ENCODE results near the gene SCYGR2. TPM values are rescaled to one million over a fixed set of nuclear protein-coding genes. Genes with fewer than 3 reads are reported as not detected.
"Not testable (repeated sequence)": the region's sequence is repeated elsewhere in the genome, so short reads cannot be mapped to it uniquely, and the experiment has no call there.

Gene SCYGR2, protein sequence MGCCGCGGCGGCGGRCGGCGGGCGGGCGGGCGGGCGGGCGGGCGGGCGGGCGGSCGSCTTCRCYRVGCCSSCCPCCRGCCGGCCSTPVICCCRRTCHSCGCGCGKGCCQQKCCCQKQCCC
- not detected for total RNA-seq

DNA sequence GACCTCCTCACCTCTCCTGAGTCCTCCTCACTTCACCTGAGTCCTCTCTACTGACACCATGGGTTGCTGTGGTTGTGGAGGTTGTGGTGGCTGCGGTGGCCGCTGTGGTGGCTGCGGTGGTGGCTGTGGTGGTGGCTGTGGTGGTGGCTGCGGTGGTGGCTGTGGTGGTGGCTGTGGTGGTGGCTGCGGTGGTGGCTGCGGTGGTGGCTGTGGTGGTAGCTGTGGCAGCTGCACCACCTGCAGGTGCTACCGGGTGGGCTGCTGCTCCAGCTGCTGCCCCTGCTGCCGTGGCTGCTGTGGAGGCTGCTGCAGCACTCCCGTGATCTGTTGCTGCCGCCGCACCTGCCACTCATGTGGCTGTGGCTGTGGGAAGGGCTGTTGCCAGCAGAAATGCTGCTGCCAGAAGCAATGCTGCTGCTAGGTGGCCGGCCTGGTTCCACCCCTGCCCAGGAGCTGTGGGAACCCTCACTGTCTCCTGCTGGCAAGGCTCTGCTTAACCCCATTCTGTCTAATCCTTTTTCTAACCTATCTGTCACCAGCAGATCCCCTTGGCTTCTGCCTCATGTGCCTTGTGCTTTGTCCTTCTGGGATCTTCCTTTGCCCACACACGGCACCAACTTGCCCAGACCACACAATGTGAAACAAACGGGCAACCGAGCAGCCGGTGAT, at the start of gene SCYGR2:
SCYGR2 (plus strand) TSS at position 59 of the 669 bp plus-strand sequence; CDS start at position 59, 0 bp downstream.
- H3K36me3 ChIP-seq; H3K9me3 ChIP-seq; in situ Hi-C loops (cut with MboI; ENCODE audit: low sequenced_read_pairs in 4 of 4); H3K27me3 ChIP-seq; H3K27ac ChIP-seq; H3K4me3 ChIP-seq; intact Hi-C loops (cut with DNase I; ENCODE audit: low total_unique reads); ATAC-seq; H3K4me1 ChIP-seq; DNase-seq: not testable (repeated sequence)

DNA sequence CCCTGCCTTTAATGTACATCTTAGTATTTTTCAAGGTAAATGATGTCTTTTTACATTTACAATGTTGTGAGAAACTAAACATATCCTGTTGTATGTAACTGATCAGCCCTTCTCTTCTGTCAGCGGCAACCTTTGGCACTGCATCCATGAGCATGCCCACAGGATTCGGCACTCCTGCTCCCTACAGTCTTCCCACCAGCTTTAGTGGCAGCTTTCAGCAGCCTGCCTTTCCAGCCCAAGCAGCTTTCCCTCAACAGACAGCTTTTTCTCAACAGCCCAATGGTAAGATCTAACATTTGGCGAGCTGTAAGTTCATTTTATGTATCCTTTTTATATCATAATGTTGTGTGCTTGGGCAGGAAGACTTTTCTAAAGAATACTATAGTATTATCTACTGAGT, 46.9 kb upstream of the SCYGR2 start:
- DNase-seq = no peak
- intact Hi-C loops (cut with DNase I; ENCODE audit: low total_unique reads) = no loop called here
- no peak for ATAC-seq
- Histone ChIP-seq H3K27me3 (no peaks in the 10 kb centered on the region), H3K9me3 (no peaks in the 10 kb centered on the region), H3K4me1 (no peaks in the 10 kb centered on the region), H3K27ac (no peak overlapping the region), H3K4me3 (no peak overlapping the region), H3K36me3 (peaks cover 3 to 55% of the 10 kb centered on the region in 2 donors)
- TF ChIP-seq POLR2A (IDR thresholded peaks at IDR 0.05) = no peak
- TF ChIP-seq, protein P1, sequence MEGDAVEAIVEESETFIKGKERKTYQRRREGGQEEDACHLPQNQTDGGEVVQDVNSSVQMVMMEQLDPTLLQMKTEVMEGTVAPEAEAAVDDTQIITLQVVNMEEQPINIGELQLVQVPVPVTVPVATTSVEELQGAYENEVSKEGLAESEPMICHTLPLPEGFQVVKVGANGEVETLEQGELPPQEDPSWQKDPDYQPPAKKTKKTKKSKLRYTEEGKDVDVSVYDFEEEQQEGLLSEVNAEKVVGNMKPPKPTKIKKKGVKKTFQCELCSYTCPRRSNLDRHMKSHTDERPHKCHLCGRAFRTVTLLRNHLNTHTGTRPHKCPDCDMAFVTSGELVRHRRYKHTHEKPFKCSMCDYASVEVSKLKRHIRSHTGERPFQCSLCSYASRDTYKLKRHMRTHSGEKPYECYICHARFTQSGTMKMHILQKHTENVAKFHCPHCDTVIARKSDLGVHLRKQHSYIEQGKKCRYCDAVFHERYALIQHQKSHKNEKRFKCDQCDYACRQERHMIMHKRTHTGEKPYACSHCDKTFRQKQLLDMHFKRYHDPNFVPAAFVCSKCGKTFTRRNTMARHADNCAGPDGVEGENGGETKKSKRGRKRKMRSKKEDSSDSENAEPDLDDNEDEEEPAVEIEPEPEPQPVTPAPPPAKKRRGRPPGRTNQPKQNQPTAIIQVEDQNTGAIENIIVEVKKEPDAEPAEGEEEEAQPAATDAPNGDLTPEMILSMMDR (IDR thresholded peaks at IDR 0.05 in 4 of 5, conservative IDR thresholded peaks at IDR 0.05 in 1 of 5) = no peak
- in situ Hi-C loops (cut with MboI; ENCODE audit: low sequenced_read_pairs in 4 of 4) = no loop called here

DNA sequence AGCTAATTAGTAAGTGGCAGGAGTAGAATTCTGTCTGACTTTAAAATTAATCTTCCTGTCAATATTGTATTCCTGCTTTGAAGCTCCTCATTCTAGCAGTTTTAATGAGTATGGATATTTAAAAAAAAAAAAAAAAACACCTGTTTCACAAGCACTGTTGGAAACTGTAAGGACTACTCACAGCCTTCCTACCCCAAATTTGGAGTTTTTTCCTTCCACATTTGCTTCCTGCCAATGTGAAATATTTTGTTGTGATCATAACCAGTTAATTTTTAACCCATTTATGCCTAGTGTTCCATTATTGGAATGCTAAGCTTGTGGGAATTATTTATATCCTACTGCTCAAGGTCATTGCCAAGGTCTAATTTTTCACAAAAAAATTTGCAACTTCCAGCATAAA, 36.1 kb upstream of the SCYGR2 start:
- H3K4me1 ChIP-seq = no peaks in the 10 kb centered on the region
- H3K36me3 ChIP-seq = peaks cover 0 to 8% of the 10 kb centered on the region in 2 donors
- H3K4me3 ChIP-seq = no peak overlapping the region
- DNase-seq = no peak
- in situ Hi-C loops (cut with MboI; ENCODE audit: low sequenced_read_pairs in 4 of 4) (no loop called here), intact Hi-C loops (cut with DNase I; ENCODE audit: low total_unique reads) (no loop called here)
- ATAC-seq = no peak
- TF ChIP-seq, protein P1 (IDR thresholded peaks at IDR 0.05 in 4 of 5, conservative IDR thresholded peaks at IDR 0.05 in 1 of 5) = no peak
- TF ChIP-seq POLR2A (IDR thresholded peaks at IDR 0.05) = no peak
- no peaks in the 10 kb centered on the region for H3K27me3 ChIP-seq
- no peaks in the 10 kb centered on the region for H3K9me3 ChIP-seq
- H3K27ac ChIP-seq = no peak overlapping the region

DNA sequence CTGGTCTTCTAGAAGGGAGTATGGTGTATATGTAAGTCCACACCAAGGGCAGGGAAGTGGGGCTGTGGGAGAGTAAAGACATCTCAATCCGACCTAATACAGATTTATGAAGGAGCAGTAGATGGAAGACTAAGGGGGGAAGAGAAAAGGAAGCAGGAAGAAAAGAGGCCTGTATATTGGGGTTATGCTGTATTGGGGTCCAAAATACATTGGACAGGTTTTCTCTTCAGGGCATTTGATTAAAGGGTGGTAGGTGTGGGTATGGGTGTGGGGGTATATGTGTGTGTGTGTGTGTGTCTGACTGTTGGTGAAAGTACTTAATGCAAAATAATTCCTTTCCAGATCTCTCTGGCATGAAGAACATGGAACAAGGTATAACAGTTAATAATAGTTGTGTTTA, 33.6 kb upstream of the SCYGR2 start:
- ATAC-seq = no peak
- H3K4me3 ChIP-seq = no peak overlapping the region
- no peak for TF ChIP-seq POLR2A (IDR thresholded peaks at IDR 0.05)
- TF ChIP-seq, protein P1 (IDR thresholded peaks at IDR 0.05 in 4 of 5, conservative IDR thresholded peaks at IDR 0.05 in 1 of 5) = no peak
- intact Hi-C loops (cut with DNase I; ENCODE audit: low total_unique reads) (no loop called here), in situ Hi-C loops (cut with MboI; ENCODE audit: low sequenced_read_pairs in 4 of 4) (no loop called here)
- H3K9me3 ChIP-seq = no peaks in the 10 kb centered on the region
- H3K27me3 ChIP-seq = no peaks in the 10 kb centered on the region
- H3K36me3 ChIP-seq = no peaks in the 10 kb centered on the region
- DNase-seq = no peak
- no peak overlapping the region for H3K27ac ChIP-seq
- H3K4me1 ChIP-seq = no peaks in the 10 kb centered on the region

DNA sequence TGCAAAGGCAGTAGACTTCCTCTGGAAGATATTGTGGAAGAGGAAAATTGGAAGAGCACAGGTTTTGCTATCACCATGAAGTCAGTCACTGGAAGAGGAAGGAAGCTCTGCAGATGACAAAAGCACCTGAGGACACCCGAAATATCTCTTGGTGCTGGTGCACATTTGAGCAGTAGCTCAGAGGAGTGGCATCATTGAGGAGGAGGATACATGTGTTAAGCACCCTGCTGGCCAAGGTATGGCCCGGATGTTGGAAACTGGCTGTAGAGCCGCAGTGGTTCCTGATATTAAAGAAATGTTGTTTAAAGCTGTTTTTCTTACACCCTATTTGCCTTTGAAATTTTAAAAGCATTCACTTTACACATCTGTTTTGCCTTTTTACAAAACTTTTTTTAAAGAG, 32.7 kb upstream of the SCYGR2 start:
- ATAC-seq (no peak), DNase-seq (no peak)
- Histone ChIP-seq H3K27ac (no peak overlapping the region), H3K9me3 (no peaks in the 10 kb centered on the region), H3K4me1 (no peaks in the 10 kb centered on the region), H3K36me3 (no peaks in the 10 kb centered on the region), H3K27me3 (no peaks in the 10 kb centered on the region), H3K4me3 (no peak overlapping the region)
- TF ChIP-seq POLR2A (IDR thresholded peaks at IDR 0.05) = no peak
- TF ChIP-seq, protein P1 (IDR thresholded peaks at IDR 0.05 in 4 of 5, conservative IDR thresholded peaks at IDR 0.05 in 1 of 5) = no peak
- in situ Hi-C loops (cut with MboI; ENCODE audit: low sequenced_read_pairs in 4 of 4) (no loop called here), intact Hi-C loops (cut with DNase I; ENCODE audit: low total_unique reads) (no loop called here)
